HFF-Myc (cell line): ENCODE results near the gene IPO13.

Experiments used
- DNase-seq: peaks from one replicate; pipeline ENCODE4 v3.0.0-alpha.2; 2011; ENCODE audit warnings: low read depth; ENCODE audit errors: extremely low read depth
- H3K4me3 ChIP-seq: replicated peaks from 2 replicates; pipeline ENCODE4 v1.5.1; 2011; ENCODE audit warnings: low read depth, mild to moderate bottlenecking, control low read depth, low read length
- TF ChIP-seq, protein P1 (sequence below): IDR thresholded peaks from 2 replicates; pipeline ENCODE4 v1.5.1; 2012; ENCODE audit warnings: mild to moderate bottlenecking, low read depth, low read length, control low read depth; ENCODE audit errors: missing control alignments

The IPO13 gene

GRCh38 chr1:43969416-43969745, 22.6 kb downstream of the IPO13 start:
- no peak overlapping the region for H3K4me3 ChIP-seq
- no peak for DNase-seq
- TF ChIP-seq, protein P1, sequence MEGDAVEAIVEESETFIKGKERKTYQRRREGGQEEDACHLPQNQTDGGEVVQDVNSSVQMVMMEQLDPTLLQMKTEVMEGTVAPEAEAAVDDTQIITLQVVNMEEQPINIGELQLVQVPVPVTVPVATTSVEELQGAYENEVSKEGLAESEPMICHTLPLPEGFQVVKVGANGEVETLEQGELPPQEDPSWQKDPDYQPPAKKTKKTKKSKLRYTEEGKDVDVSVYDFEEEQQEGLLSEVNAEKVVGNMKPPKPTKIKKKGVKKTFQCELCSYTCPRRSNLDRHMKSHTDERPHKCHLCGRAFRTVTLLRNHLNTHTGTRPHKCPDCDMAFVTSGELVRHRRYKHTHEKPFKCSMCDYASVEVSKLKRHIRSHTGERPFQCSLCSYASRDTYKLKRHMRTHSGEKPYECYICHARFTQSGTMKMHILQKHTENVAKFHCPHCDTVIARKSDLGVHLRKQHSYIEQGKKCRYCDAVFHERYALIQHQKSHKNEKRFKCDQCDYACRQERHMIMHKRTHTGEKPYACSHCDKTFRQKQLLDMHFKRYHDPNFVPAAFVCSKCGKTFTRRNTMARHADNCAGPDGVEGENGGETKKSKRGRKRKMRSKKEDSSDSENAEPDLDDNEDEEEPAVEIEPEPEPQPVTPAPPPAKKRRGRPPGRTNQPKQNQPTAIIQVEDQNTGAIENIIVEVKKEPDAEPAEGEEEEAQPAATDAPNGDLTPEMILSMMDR, result no peak

- TF ChIP-seq, protein P1, result peak; percentile 3
- peak within 1 kb of the TSS; percentile 66 for H3K4me3 ChIP-seq
Measured at GRCh38 chr1:43969746-43970466, 23.2 kb downstream of the IPO13 start, which contains the start of gene DPH2. Gene DPH2 (plus strand): TSS chr1:43970010. CDS start chr1:43970176, 166 bp downstream.

DNA sequence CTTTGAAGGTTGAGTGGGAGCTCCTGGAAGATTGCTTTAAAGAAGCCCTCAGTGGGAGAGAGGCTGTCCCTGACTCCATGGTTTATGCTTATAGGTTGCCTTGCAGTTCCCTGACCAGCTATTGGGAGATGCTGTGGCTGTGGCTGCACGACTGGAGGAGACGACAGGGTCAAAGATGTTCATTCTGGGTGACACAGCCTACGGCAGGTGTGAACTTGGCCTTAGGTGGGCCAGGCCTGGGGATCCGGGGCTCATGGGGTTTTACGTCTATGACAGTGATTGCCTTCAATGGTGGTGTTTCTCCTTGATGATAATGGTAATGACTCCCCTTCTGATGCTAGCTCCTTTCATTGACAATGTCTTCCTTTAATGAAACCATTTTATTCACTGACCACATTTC, 23.8 kb downstream of the IPO13 start:
- peak overlapping the region; percentile 66 for H3K4me3 ChIP-seq
- DNase-seq, result no peak
- TF ChIP-seq, protein P1, result no peak

More at GRCh38 chr1:43969746-43970466, 23.2 kb downstream of the IPO13 start, which contains the start of gene DPH2:
- peak; percentile 94 for DNase-seq

DNA sequence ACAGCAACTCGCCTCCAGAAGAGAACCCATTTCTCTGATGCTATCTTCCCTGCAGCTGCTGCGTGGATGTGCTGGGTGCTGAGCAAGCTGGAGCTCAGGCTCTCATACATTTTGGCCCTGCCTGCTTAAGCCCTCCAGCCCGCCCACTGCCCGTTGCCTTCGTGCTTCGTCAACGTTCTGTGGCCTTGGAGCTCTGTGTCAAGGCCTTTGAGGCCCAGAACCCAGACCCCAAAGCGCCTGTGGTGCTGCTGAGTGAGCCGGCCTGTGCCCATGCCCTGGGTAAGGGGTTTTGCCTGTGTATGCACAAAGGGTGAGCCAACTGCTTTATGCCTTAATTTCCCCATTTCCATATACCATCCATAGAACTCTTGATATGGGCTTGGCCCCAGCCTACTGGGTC, 24.2 kb downstream of the IPO13 start:
- TF ChIP-seq, protein P1, result no peak
- no peak for DNase-seq
- peak overlapping the region; percentile 66 for H3K4me3 ChIP-seq

DNA sequence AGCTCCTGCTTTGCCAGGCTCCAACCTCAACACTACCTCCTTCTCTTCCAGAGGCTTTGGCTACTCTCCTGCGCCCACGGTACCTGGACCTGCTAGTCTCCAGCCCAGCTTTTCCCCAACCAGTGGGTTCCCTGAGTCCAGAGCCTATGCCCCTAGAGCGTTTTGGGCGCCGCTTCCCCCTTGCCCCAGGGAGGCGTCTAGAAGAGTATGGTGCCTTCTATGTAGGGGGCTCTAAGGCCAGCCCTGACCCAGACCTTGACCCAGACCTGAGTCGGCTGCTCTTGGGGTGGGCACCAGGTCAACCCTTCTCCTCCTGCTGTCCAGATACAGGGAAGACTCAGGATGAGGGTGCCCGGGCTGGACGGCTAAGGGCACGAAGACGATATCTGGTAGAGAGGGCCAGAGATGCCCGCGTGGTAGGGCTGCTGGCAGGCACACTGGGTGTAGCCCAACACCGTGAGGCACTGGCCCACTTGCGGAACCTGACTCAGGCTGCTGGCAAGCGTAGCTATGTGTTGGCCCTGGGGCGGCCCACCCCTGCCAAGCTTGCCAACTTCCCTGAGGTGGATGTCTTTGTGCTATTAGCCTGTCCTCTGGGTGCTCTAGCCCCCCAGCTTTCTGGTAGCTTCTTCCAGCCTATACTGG, 24.7 kb downstream of the IPO13 start:
- H3K4me3 ChIP-seq, result peak overlapping the region; percentile 66
- TF ChIP-seq, protein P1, result no peak
- DNase-seq, result no peak

GRCh38 chr1:43973981-43974442, 27.3 kb downstream of the IPO13 start:
- no peak for DNase-seq
- TF ChIP-seq, protein P1, result no peak
- peak overlapping the region; percentile 86 for H3K4me3 ChIP-seq
